Cerebellar nuclear complex (tissue), 1 donor: Measurements from ENCODE around the gene CTNS.
"Not testable (repeated sequence)": the region's sequence is repeated elsewhere in the genome, so short reads cannot be mapped to it uniquely, and the experiment has no call there.

Source experiments
- DNase-seq, 2 experiments: peaks; one replicate each; lab custom pipeline; 2025; lab: John Stamatoyannopoulos, UW

CTNS gene

DNA sequence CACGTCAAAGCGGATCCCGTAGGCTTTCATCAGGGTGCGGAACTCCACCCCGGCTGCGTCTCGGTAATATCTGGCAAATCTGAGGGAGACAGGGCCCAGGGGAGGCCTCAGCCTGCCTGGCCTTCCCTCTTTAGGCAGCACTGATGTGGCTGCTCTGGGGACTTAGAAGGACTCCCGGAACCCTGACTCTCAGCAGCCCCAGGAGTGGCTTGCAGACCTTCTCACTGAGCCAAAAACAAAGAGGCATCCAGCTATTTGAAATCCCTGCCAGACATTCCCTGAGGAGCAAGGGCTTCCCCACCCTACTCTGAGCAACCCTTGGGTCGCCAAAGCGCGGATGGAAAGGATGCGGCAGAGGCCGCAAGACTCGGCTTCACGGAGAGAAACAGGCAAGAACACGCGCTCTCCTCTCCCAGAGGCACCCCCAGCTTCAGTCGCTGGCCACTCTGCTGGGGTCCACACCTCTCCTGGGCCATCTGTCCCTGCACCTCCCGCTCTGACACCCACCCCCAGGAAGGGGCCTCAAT, 51.5 kb downstream of the CTNS start:
- DNase-seq: no peak

DNA sequence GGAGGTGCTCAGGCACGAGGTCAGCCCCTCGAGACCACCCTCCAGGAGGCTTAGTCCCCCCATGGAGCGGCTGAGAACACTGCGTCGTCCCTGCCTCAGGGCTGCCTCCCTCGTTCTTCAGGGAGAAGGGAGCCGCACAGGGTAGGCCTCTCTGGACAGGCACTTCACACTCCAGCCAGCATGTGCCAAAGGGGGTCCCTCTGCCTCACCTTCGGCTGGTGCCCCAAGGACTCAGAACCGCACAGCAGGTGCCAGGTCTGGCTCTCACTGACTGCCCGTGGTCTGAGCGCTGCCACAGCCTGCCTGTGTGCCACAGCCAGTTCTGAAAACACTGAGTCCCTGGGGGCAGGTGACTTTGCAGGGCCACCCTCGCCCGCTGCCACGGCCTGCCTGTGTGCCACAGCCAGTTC, 52.3 kb downstream of the CTNS start:
- DNase-seq: no peak

DNA sequence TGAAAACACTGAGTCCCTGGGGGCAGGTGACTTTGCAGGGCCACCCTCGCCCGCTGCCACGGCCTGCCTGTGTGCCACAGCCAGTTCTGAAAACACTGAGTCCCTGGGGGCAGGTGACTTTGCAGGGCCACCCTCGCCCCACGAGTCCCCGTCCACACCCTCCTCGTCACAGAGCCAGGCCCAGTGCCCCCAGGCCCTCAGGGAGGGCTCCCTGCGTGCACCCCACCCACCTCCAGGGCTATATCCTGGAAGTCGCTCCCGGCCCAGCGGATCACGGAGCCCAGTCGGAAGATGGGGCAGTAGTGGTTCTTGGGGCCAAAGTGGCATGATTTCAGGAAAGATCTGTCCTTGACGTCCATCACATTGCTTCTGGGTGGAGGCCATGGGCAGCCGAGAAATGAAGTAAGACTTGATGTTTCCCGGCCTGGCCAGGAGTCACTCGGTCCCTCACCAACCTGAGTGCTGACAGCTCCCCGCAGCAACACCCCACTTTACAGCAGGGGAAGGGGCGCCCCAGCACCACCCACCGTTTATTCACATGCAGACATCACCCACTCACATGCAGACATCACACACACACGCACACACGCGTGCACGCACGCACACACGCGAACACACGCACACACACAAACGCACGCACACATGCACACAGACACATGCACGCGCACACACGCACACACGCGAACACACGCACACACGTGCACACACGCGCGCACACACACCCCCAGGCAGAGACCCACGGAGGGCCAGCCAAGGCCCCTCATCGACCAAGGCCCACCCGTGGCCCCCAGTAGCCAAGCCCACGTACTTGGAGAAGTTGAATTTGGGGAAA, 52.9 kb downstream of the CTNS start:
- DNase-seq: no peak

DNA sequence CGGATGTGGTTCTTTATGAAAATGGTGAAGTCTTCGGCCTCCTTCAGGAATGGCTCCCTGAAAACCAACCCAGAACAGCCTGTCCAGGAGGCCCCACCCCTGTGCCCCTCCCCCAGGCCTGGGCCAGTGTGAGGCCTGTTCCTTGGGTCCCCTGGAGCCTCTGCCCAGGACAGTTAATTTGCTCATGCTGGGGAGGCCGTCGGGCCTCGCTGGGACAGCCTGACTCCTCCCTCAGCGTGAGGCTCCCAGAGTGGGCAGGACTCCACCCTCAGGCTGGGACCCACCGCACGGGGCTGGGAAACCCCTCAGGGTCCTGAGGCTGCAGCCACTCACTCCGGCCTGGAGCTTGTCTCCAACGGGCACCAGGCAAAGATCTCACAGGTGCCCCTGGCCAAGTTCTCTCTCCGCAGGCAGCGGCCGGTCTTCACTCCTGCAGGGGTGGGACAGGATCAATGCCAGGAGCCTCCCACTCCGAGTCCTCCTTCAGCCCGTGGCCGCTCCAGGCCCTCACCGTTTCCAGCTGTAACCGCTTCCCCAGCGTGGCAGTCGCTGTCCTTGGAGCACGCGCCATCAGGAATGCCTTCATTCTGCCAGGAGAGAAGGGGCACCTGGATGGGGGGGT, 53.6 kb downstream of the CTNS start:
- DNase-seq: no peak

DNA sequence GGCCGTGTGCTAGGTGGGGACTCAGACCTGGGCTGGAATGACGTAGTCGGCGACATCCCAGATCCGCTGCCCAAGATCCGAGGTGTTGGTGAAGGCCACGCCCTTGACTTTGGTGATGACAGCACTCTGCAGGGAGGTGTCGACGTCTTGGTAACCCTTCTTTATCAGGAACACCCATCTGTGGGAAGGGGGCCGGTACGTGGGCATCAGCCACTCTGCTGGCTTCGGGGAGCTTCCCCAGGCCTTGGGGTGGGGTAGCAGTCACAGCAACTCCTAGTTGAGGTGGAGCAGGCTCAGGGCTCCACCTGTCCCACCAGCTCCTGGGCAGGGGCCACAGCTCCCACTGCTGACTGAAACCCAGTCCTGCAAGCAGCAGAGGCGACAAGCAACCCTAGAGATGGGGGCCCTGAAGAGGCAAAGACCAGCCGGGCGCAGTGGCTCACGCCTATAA, 55.1 kb downstream of the CTNS start:
- DNase-seq: no peak

DNA sequence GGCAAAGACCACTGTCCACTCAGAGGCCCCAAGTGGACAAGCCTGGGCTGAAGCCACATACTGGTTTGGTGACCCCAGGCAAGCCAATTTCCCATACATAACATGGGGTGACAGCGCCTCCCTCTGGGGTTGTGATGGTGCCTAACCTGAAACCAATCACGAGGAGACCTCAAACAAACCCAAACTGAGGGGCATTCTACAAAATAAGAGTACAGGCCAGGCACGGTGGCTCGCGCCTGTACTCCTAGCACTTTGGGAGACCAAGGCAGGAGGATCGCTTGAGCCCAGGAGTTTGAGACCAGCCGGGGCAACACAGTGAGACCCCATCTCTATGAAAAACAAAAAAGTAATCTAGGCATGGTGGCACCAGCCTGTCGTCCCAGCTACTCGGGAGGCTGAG, 55.8 kb downstream of the CTNS start:
- DNase-seq: no peak

DNA sequence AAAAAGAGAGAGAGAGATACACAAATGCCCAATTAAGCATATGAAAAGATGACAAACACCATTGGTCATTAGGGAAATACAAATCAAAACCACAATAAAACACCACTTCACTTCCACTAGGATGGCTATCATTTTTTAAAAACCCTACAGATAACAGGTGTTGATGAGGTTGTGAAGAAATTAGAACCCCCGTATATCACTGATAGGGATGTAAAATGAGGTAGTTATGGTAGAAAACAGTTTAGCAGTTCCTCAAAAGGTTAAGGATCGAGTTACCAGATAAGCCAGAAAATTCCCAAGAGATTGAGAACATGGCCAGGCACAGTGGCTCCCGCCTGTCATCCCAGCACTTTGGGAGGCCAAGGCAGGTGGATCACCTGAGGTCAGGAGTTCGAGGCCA, 56.6 kb downstream of the CTNS start:
- no peak for DNase-seq

DNA sequence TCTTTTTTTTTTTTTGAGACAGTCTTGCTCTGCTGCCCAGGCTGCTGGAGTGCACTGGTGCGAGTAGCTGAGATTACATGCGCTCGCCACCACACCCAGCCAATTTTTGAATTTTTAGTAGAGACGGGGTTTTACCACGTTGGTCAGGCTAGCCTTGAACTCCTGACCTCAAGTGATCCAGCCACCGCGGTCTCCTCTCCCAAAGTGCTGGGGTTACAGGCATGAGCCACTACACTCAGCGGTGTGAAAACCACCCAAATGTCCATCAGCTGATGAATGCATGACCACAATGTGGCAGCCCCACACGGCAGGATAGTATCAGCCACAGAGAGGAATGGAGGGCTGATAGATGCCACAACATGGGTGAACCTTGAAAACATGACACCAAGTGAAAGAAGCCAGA, 57.3 kb downstream of the CTNS start:
- DNase-seq: no peak

DNA sequence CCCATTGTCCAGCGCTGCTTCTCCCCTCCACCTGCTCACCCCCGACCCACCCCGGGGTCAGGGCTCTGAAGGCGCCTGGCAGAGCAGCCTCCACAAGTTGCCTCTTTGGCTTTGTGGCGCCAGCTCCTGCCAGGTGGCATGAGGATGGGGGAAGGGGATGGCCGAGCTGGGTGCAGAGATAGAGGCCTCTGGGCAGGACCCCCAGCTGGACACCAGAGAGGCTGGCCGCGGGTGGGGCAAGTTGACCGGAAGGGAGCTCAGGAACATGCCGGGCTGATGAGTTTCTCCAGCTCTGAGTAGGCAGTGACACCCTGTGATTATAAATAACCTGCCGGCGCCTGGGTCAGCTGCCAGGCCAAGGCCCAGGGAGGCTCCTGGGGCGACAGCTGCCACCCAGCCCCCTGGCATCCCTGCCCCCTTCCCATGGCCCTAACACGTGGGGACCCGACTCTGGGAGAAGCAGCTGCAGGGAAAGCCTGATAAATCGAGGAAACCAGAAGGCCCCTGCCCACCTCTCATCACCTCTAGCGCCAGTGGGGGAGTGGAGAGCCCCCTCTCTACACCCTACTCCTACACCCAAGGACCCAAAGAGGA, 58.7 kb downstream of the CTNS start:
- DNase-seq: no peak

DNA sequence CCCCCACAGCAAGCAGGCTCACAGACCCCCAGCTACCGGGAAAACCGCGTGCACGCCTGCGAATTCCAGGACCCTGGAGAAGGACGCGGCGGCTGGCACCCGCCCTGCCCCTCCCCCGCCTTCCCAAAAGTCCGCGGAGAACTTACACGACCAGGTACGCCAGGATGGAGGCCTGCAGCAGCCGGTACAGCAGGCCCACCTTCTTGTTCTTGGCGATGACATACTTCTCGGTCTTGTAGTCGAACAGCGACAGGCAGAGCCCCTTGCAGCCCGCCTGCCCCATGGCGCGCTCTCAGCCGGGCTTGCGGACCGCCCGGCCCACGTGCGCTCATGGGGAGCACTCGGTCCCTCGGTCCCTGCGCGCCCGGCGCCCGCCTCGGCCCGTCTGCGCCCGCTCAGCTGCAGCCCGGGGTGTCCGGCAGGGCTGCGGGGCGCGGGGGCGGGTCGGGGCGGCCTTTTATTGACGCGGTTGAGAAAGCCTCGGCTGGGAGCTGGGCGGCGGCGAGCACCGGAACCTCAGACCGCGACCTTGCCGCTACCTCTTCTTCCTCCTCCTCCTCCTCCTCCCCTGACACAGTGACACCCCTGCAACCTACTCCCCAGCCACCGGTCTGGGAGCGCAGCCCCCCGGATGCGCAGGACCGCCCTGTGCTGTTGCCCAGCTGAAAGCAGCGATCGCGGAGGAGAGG, 59.3 kb downstream of the CTNS start, which contains the start of gene P2RX5:
Gene P2RX5 (minus strand): TSS at position 433 of the 689 bp plus-strand sequence. CDS start 150 bp downstream, at position 283.
- no peak for DNase-seq

DNA sequence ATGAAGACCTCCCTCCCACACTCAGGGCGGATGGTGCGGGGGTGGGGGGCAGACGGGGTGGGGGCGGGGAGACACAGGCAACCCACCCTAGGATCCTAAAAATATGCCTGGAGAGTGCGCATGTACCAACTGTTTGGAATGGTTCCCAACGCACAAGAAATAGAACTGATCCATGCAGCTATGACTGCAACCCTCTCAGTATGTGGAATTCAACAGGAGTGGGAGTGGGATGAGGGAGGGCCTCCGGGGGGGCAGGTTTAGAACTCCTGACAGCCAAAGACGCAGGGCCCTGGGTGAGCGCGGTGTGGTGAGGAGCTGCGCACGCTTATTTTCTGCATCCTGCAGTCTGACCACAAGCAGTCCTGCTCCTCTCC, 60.5 kb downstream of the CTNS start:
- no peak for DNase-seq

DNA sequence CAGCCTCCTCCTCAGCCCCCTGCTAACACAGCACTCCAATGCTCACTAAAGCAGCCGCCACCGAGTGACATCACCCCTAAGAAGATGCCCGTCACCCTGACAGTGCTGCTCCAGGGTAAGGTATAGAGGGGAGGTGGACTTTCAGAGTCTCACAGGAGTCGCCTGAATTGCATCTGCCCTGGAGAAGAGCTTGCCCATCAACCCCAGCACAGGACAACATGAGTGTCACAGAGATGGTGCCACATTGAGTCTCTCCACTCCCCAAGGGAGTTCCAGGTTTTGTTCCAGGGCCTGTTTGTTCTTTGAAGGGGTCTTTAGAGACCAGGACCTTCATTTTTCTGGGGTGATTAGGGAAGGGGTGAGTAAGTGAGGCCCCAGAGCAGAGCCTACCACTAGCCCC, 61.6 kb downstream of the CTNS start:
- DNase-seq: no peak

DNA sequence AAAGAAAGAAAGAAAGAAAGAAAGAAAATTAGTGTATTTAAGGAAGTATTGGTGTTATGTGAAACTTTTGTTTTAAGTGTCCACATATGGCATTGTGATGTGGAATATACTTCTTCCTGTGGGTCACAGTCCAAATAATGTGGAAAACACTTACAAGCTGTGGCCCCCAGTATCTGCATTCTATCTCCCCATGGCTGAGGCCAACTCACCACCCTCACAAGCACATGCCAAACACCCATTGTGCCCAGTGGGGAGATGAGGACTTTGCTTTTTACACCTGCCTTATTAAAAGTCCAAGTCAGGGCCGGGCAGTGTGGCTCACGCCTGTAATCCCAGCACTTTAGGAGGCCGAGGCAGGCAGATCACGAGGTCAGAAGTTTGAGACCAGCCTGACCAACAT, 63.4 kb downstream of the CTNS start:
- DNase-seq: no peak

DNA sequence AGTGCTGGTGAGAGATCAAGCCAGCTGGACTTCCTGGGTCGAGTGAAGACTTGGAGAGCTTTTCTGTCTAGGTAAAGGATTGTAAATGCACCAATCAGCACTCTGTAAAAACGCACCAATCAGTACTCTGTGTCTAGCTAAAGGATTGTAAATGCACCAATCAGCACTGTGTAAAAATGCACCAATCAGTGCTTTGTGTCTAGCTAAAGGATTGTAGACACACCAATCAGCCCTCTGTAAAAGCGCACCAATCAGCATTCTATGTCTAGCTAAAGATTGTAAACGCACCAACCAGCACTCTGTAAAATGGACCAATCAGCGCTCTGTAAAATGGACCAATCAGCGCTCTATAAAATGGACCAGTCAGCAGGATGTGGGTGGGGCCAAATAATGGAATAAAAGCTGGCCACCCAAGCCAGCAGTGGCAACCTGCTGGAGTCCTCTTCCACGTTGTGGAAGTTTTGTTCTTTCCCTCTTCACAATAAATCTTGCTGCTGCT, 65.5 kb downstream of the CTNS start:
- DNase-seq: not testable (repeated sequence)

DNA sequence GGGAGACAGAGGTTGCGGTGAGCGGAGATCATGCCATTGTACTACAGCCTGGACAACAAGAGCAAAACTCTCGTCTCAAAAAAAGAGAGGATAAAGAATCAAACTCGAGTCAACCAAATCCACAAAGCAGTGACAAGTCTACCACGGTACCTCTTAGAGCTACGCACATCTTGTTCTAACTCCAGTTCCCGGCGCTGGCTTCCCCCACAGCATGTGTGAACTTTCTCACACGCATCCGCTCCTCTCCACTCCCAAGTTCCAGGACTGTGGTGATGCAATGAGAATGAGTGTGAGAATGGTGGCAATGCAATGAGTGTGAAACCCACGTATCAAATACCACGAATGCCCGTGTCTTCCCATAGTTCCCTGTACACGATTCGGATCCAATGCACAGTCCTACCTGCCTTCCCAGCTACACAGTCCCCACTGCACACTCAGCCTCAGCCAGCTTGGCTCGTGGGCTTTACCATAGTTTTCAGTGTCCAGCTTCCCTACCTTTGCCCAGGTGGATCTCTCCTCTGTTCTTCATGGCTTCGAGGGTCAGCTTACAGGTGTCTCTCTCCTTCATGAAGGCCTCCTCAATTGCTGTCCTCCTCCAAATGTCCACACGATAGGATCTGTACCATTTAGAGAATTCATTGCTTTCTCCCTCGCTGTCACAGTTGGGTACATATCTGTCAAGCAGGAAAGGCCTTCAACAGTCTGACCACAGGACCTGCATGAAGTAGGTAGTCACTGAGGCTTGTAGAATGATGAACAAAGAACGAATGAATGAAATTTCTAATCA, 68.6 kb downstream of the CTNS start:
- no peak for DNase-seq

DNA sequence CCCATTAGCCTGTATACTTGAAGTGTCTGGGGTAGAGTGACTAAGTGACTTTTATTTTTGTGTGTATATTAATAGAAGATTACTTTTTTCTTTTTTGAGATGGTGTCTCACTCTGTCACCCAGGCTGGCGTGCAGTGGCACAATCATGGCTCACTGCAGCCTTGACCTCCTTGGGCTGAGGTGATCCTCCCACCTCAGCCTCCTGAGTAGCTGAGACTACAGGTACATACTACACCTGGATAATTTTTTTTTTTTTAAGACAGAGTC, 69.1 kb downstream of the CTNS start:
- DNase-seq: not testable (repeated sequence)

DNA sequence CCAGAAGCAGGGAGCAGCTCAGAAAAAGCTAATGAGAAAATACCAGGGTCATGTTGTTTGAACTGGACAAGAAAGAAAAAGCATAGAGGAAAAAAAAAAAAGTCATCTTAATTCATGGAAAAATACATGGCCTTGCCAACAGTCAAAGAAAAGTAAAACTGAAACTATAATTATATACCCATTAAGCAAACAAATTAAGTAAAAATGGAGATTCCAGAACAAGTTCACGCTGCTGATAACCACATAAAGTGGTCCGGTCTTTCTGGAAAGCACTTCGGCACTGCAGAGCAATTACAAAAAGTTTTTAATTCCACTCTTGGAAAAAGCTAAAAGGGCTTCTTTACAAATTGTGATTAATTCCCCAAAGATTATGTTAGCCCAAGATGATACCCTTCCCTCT, 71.8 kb downstream of the CTNS start:
- DNase-seq: no peak

DNA sequence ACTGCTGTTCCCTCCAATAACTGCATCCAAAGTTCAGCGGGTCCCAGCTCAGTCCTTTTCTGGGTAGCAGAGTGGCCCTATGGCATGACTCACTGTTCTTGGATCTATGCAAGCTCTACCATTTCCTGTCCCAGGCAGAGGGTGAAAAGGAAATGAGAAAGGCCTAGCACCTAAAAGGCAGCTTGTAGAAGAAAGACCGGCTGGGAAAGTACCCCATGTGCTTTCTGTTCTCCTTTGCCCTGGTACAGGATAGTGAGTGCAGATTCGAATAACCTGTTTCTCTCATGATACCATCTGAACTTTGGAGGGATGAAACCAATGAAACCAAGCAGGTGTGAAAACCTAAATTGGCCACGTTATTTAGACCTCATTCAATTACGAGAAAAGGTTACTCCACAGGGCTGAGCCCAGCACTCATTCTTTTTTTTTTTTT, 74.4 kb downstream of the CTNS start:
- no peak for DNase-seq
